ENCODE measurements around the gene IL4R.
"Not testable (repeated sequence)": the region's sequence is repeated elsewhere in the genome, so short reads cannot be mapped to it uniquely, and the experiment has no call there.

The IL4R gene

DNA sequence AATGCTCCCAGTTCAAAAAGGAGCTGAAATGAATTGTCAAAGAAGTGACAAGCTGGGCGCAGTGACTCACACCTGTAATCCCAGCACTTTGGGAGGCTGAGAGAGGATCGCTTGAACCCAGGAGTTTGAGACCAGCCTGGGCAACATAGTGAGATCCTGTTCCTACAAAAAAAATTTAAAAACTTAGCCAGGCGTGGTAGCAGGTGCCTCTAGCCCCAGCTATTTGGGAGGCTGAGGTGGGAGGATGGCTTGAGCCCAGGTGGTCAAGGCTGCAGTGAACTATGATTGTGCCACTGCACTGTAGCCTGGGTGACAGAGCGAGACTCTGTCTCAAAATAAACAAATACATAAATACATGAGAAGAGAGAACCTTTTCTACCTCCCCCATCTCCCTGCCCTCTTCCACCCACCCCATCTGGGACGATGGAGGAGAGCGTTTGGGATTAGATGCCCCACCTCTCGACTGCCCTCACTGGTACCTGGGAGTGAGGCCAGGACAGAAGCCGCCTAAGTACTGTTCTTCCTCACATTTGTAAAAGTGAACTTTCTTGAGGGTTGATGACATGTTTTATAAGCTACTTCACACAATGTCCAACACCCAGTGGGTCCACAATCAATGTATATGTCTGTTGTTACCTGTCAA, 2.4 kb downstream of the IL4R start:
- no peak for DNase-seq

GRCh38 chr16:27317320-27317719, 3.5 kb downstream of the IL4R start:
- DNase-seq = no peak

- DNase-seq = no peak
Observed at GRCh38 chr16:27317738-27318391, 4.1 kb downstream of the IL4R start.

DNA sequence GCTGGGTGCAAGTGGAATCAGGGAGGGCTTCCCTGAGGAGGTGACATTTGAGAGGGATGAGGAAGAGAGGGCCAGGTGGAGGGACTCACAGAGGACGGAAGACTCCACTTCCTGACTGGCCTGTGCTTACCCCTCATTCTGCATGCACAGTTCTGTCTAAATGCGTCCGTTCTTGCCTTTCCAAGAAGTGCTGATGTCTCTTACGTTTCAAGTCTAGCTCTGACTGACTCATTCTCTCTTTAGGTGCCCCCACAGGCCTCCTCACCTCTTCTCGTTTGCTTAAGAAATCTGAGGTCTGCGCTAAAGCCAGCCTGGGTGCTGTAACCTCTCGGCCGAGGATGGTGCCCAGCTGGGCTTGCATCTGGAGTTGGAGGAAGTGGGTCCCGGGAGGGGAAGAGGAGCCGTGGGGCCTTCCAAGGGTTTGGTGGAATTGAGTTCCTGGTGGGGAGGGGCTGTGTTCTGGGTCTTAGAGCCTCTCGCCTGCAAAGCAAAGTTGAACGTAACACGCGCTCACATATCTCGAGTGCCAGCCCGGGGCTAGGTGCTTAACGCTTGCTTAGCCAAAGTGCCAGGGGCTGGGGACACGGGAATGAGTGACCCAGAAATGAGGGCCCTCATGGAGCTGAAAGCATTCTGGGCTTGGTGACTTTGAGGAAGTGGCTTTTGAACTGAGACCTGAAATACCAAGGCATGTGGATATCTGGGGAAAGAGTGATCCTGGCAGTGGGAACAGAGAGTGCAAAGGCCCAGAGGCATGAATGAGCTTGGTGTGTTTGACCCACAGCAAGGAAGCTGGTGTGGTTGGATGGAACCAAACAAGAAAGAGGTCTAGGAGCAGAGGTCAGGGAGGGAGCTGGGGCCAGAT, 4.8 kb downstream of the IL4R start:
- no peak for DNase-seq

DNA sequence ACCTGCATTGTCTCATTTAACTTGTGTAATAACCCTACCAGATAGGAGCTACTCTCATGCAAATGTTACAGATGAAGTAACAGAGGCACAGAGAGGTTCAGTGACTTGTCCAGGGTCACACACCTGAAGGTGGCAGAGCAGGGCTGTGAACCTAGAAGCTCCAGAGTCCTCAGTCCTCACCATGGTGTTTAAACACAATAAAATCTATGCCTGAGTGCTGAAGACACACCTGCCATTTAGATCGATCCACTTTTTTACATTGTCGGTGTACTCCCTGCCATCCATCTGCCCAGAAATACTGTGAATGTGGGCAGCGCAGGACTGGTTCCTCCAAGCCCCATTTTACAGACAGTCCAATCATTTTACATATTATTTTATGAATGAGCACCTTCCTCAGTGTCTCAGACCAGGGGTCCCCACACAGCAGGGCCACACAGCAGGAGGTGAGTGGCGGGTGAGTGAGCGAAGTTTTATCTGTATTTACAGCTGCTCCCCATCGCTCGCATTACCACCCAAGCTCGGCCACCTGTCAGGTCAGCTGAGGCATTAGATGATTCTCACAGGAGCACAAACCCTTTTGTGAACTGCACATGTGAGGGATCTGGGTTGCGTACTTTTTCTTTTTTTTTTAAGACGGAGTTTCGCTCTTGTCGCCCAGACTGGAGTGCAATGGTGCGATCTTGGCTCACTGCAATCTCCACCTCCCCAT, 5.6 kb downstream of the IL4R start:
- DNase-seq = no peak

DNA sequence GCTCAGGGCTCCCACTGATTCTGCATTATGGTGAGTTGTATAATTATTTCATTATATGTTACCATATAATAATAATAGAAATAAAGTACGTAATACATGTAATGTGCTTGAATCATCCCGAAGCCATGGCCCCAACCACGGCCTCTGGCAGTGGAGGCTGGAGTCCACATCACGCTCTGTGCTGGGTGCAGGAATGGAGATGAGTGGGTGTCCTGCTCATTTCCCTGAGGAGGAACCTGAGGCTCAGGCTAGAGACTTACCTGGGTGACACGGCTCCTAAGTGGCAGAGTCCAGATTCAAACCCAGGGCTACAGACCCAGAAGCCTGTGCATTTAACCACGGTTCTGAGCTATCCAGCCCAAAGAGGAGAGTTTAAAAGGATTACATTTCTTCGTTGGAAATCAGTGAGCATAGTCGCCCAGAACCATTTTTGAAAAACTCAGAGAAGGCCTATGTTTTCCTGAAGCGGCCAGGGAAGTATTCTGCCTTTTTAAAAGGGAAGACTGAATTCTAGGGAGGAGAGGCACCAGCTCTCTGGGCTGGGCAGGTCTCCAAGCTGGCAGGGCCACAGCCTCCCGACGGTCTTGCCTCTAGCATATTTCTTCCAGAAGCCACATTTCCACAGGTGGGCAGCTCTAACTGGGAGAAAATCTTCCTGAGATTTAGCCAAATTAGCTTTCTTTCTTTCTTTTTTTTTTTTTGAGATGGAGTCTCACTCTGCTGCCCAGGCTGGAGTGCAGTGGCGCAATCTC, 6.7 kb downstream of the IL4R start:
- no peak for DNase-seq

DNA sequence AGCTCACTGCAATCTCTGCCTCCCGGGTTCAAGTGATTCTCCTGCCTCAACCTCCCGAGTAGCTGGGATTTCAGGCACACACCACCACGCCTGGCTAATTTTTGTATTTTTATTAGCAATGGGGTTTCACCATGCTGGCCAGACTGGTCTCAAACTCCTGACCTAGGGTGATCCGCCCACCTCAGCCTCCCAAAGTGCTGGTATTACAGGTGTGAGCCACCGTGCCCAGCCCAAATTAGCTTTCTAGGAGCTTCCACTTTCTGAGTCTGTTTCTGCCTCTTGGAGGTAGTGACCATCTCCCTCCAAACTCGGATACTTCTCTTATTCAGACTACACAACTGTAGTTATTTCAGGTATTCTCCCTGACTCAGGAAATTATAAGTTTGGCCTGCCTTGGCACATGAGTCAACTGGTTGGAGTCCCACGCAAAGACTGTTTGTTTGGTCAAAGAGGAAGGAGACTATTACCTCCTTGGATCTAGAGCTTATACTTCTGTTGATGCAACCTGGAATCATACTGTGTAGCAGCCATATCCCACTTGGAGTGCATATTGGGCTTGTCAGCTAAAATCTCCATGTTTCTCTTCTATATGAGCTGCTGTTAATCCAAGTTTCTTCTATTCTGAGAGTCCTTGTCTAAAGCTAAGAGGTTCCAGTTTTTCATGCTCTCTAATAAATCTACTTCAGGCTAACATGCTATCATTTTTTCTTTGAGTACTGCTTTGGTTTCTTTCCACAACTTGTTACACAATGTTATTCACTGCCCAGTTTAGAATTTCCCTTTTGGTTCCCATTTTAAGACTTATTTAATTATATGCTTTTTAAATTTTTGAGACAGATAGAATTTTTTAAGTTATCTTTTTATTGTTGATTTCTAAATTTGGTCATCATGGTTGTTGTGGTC, 7.5 kb downstream of the IL4R start:
- DNase-seq = no peak

DNA sequence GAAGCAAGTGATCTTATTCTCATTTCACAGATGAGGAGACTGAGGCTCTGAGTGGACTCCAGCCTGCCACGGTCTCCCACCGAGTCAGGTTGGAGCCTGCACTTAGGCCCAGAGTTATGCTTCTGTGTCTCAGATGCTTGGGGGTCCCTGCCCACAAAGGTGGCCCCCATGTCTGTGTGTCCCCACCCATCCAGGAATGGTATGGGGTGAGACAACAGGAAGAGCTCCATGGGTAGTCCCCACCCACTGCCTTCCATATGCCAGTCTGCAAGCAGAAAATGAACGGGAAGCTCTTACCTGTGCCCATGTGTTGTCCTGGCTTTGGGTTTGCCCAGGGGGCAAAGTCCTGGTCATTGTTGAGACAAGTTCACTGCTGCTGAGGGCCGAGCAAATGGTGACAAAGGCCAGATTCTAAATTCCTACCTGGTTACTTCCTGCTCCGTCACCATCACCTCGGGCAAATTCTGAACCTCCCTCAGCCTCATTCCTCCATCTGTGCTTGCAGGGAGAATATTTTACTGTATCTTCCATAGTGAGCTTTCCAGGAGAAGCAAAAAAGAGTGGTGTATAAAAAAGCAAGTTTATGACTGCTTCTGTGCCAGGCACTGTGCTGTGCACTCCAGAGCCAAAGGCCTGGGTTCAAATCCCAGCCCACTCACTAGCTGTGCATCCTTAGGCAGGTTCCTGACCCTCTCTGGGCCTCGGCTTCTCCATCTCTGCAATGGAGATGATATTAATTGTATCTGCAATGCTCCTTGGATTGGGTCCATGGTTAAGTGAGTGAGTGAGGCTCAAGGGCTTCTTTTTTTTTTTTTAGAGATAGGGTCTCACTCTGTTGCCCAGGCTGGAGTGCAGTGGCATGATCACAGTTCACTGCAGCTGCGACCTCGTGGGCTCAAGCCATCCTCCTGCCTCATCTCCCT, 9.3 kb downstream of the IL4R start:
- DNase-seq = no peak

- DNase-seq = no peak
Observed at GRCh38 chr16:27323781-27324561, 10.2 kb downstream of the IL4R start.

DNA sequence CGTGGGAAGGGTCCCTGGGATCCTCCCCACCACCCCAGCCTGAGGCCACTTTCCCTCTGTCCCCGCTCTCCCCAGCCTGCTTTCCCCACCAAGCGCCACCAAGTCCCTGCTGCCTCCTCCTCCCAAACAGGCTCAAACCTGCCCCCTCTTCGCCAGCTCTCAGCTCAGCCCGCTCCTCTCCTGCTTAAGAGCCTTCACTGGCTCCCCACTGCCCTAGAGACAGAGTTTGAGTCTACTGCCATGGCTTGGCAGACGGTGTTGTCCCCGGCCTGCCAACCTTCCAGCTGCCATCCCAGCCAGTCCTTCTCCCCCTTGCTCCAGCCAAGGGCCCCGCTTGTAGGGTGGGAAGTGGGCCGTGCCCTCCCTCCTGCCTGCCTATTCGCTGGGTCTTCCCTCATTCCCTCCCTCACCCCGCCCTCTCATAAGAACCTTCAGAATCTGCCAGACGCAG, 11.1 kb downstream of the IL4R start:
- no peak for DNase-seq

- no peak for DNase-seq
Observed at GRCh38 chr16:27325736-27326135, 12.0 kb downstream of the IL4R start.

DNA sequence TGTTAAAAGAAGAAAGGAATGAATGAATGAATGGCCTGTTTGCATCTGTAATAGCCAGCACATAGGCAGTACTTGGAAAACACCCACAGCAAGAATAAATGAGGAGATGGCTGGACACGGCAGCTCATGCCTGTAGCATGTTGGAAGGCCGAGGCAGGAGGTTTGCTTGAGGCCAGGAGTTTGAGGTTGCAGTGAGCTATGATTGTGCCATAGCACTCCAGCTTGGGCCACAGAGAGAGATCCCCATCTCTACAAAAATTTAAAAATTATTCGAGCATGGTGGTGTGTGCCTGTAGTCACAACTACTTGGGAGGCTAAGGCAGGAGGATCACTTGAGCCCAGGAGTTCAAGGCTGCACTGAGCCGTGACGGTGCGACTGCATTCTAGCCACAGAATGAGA, 12.5 kb downstream of the IL4R start:
- no peak for DNase-seq

DNA sequence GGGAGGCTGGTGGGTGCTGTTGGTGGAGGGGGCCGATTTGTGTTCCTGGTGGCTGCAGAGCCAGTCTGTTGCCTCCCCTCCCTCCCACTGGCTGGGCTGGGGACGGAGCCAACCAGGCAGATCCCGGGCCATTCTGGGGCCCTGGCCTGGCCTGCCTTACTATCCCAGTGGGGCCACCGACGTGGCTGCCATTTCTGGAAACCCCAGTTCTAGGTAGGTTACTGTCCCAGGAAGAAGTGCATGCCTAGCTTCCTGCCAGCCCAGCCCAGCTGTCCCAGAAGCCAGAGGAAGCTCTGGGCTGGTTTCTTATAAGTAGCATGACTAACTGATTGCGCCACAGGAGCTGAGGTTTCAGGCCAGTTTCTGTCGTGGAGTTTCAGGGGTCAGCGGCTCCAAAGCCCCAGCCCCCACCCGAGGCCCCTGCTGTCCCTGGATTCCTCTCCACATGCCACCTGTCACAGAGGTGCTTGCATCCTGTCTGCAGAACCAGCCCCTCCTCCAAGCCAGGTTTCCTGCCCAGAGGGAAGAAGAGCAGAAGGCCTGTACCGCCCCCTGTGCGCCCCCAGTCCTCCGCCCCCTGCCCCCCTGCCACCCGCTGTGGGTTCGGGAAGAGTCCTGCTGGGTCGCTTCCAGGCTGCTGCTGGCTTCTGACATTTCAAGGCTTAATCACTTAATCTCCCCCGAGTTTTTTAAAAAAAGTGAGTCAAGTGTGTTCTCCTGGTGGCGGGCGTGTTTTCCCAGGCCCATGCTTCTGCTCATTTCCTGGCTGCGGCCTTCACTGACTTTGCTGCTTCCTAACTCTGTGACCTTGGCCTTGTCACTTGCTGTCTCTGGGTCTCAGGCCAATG, 13.2 kb downstream of the IL4R start:
- no peak for DNase-seq

DNA sequence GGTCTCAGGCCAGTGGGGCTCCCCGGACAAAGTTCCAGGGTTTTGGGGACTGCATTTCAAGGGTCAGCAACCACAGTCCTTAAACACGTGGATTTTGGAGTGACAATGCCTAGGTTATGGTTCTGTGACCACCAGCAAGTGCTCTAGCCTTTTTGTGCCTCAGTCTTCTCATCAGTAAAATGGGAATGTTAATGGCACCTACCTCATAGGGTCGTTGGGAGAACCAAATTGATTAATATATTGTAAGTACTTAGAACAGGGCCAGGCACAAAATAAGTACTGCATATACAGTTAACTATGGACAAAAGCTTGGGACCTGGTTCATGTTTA, 13.8 kb downstream of the IL4R start:
- DNase-seq = no peak

DNA sequence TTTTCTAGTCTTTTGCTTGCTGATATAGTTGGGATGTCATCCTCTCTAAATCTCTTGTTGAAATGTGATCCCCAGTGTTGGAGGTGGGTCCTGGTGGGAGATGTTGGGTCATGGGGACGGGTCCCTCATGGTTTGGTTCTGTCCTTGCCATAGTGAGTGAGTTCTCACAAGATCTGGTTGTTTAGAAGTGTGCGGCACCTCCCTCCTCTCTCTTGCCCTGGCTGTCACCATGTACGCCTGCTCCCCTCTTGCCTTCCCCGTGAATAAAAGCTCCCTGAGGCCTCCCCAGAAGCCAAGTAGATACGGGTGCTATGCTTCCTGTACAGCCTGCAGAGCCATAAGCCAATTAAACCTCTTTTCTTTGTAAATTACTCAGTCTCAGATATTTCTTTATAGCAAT, 15.2 kb downstream of the IL4R start:
- DNase-seq = no peak

GRCh38 chr16:27329376-27330079, 15.8 kb downstream of the IL4R start:
- not testable (repeated sequence) for DNase-seq

GRCh38 chr16:27330542-27330941, 16.8 kb downstream of the IL4R start:
- DNase-seq = no peak

- DNase-seq = no peak
Observed at GRCh38 chr16:27332105-27332504, 18.3 kb downstream of the IL4R start.

Data from DMS153 (cell line).